DMS53 treated with DMSO at 0.1 percent for 48 hours (cell line): ENCODE data around the gene ZBTB8A.
"Not testable (repeated sequence)": the region's sequence is repeated elsewhere in the genome, so short reads cannot be mapped to it uniquely, and the experiment has no call there.

Source experiments
- DNase-seq: peaks from one replicate; lab custom pipeline; 2025; ENCODE audit not compliant: unreplicated experiment; lab: John Stamatoyannopoulos, UW

ZBTB8A gene

DNA sequence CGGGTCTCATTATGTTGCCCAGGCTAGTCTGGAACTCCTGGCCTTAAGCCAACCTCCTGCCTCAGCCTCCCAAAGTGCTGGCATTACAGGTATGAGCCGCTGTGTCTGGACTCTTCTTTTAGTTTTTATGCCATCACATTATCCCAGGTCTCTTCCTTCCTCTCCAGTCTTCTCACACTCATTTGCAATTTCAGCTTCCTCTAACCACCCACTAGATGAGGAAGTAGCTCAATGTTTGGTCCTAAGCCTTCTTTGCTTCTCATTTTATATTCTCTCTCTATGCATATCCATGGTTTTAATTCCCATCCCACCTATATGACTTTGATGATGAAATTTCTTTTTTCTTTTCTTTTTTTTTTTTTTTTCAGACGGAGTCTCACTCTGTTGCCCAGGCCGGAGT, 3.1 kb upstream of the ZBTB8A start:
- no peak for DNase-seq

DNA sequence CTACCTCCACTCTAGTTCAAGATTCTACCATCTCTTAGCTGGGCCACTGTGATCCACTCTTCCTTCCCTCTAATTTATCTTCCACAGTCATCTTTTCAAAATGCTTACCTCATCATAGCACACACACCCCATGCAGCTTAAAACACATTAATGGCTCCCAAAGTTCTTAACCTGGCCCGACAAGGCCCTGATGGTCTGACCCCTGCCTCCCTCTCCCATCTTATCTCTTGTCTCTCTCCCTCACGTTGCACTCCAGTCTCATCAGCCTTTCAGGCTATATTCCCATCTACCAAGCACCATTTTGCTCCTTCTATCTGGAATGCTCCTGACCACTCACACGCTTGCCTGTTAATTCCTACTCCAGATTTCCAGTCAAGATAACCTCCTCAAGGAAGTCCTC, 2.5 kb upstream of the ZBTB8A start:
- DNase-seq = no peak

DNA sequence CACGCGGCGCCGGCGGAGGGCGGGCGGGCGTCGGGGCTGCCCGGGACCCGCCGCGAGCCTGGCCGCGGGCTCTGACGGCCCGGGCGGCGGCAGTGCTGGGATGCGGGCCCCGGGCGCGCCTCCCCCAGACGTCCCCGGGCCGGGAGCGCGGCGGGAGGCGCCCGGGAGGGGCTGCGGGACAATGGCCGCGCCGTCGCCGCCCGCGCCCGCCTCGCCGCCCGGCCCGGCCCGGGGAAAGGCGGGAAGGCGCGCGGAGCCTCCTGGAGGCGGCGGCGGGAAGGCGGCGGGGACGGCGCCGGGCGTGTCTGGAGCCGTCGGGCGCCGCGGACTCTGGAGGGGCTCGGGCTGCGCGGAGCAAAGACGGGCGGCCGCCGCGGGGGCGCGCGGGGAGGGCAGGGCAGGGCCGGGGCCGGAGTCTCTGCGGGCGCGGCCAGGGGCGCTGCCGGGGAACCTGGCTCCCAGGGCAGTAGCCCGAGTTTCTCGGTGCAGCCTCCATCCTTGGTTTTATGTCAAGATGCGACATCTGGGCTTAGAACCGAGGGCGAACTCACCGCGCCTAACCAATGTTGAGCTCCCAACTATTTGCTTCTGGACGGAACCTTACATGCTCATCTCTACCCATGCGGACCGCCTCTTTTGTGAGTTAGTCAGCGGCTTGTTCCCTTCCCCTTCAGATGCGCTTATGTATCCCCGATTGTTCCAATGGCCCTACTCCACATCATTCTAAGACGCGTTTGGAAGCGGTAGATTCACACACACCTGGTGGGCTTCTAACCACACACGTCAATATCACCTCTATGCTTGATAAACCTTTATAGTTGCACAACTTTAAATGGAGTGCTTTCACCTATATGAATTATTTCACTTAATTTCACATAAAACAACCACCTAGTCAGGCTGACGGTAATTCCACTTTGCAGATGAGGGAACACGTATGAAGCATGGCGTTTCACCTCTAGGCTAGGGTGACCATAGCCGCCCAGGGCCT, 651 bp downstream of the ZBTB8A start:
- DNase-seq = peak; percentile 14

DNA sequence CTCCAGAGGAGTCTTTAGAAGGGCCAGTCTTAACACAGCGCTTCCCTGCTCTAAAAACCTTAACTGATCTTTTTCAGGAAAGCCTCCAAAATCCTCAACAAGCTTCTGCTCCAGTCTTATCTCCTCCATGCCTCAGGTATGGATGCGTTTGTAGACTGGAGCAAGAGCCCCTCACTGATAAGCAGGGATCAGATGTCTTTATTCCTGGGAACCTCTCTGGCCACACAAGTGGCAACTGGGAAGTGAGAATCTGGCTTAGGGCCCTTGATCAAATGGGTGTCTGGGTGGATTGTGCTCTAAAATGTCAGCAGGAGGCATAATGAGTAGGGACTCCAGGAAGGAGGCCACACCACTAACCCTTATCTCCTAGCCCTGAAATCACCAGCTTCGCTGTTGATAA, 1.4 kb downstream of the ZBTB8A start:
- peak; percentile 16 for DNase-seq

DNA sequence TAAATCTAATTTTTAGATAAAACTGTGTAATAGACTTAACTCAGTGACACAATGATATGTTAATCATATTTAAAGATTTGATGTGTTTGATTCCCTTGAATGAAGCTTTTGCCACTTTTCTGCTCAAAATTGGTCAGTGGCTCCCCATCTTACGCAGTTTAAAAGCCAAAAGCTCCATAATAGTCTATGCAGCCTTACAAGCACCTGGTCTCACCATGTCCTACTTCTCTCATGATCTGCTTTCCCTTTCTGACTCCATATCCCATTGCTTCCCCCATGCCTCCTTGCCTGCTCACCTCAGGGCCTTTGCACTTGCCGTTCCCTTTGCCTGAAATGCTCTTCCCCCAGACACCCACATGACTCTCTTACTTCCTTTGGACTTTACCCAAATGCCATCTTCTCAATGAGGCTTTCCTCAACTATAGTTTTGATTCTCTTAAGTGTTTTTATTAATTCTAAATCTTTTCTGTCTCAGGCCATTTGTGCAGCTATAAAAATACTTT, 1.9 kb downstream of the ZBTB8A start:
- DNase-seq = no peak

DNA sequence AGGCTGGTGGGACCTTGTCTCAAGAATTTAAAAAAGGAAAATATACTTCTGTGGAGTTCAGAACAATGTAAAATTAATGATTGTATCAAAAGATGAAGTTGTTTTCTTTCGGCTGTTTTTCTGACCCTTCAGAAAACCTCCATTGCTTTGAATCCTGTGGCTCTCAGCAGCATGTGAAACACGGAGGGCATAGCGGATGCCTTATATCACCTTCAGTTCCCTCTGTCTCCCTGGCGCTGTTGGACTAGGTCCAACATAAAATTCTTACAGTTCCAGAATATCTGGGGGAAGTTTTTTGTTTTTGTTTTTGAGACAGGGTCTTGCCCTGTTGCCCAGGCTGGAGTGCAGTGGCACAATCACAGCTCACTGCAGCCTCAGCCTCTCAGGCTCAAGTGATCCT, 7.4 kb downstream of the ZBTB8A start:
- no peak for DNase-seq

DNA sequence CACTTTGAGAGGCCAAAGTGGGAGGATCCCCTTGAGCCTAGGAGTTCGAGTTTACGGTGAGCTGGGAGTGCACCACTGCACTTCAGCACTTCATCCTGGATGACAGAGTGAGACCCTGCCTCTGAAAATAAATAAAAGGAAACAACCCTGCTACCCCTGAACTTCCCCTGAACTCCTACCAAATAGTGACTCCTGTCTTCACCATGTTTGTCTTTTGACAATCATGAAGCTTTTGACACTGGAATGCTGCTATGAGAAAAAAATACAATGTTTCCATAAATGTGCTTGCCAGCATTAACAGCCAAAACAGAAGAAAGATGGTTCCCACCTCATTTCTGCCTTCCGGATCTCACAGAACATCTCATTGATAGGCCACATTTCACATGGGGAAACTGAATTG, 10.4 kb downstream of the ZBTB8A start:
- no peak for DNase-seq

DNA sequence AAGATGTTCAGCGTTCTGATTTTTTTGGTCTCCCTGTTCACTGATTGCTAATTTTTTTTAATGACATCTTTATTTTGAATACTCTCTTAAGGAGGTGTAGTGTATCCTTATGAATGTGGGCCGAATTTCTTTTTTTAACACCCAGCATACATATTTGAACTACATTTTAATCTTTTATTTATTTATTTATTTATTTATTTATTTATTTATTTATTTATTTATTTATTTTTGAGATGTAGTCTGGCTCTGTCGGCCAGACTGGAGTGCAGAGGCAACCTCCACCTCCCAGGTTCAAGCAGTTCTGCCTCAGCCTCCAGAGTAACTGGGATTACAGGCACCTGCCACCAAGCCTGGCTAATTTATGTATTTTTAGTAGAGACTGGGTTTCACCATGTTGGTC, 15.1 kb downstream of the ZBTB8A start:
- DNase-seq = no peak

DNA sequence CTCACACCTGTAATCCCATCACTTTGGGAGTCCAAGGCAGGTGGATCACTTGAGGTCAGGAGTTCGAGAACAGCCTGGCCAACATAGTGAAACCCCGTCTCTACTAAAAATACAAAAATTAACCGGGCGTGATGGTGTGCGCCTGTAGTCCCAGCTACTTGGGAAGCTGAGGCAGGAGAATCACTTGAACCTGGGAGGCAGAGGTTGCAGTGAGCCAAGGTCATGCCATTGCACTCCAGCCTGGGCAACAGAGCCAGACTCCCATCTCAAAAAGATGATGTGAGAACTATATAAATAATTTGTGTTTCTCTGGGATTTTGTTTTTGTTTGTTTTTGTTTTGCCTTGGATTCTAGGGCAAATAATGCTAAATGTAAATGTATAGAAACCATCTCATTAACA, 17.8 kb downstream of the ZBTB8A start:
- DNase-seq = not testable (repeated sequence)

DNA sequence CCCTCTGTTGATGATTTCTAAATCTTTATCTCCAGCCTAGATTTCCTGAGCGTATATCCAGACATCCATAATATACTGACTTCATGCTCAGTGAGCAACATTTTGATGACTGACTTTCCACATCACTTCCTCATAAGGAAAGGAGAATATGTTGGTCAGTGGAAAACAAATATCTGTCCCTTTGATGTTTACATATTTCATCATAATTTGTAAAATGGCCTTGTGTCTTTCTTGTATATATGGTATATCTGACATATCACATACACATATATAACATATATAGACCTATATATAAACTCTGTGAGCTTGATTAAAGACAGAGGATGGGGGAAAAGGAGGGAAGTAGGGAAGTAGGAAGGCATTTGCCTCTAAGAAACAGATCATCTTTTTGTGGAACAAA, 18.6 kb downstream of the ZBTB8A start:
- no peak for DNase-seq

DNA sequence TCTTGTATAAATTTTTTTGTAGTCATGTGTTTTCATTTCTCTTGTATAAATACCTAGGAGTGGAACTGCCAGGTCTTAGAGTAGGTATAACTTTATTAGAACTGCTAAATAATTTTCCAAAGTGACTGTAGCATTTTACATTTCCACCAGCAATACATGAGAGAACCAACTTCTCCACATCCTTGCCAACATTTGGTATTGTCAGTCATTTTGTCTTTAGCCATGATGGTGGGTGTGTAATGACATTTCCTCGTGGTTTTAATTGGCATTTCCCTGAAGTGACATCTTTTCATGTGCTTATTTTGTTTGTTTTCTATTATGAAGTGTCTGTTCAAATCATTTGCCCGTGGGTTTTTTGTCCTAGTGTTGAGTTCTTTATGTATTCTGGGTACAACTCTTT, 29.7 kb downstream of the ZBTB8A start:
- DNase-seq = no peak

DNA sequence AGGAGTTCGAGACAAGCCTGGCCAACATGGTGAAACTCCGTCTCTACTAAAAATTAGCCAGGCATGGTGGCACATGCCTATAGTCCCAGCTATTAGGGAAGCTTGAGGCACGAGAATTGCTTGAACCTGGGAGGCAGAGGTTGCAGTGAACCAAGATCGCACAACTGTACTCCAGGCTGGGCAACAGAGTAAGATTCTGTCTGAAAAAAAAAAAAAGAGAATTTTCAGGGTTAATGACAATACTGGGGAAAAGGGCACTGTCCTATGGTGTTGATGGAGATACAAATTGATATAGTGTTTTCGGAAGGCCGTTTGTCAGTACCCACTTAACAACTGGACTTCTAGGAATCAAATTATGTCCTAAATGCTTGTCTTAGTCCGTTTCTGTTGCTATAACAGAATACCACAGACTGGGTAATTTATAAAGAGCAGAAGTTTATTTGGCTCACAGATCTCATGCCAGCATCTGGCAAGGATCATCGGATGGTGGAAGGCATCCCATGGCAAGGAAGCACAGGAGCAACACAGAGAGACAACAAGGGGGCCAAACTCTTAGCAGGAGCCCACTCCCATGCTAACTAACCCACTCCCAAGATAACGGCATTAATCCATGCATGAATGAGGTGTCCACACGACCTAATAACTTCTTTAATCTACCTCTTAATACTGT, 41.3 kb downstream of the ZBTB8A start:
- no peak for DNase-seq

DNA sequence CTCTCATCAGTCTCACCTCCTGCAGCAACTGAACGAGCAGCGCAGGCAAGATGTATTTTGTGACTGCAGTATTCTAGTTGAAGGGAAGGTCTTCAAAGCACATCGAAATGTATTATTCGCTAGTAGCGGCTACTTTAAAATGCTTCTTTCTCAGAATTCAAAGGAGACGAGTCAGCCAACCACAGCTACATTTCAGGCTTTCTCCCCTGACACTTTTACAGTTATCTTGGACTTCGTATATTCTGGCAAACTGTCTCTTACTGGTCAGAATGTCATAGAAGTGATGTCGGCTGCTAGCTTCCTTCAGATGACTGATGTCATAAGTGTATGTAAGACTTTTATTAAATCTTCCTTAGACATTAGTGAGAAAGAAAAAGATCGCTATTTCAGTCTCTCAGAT, 53.7 kb downstream of the ZBTB8A start:
- no peak for DNase-seq

DNA sequence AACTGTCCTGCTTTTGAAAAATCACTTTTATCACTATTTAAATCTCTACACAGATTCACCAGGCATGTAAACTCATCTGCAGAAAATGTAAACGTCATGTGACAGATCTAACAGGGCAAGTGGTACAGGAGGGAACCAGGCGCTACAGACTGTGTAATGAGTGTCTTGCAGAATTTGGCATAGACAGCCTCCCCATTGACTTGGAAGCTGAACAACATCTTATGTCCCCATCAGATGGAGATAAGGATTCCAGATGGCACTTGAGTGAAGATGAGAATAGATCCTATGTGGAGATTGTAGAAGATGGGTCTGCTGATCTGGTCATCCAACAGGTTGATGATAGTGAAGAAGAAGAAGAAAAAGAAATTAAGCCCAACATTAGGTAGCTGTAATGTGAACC, 60.8 kb downstream of the ZBTB8A start:
- DNase-seq = no peak

DNA sequence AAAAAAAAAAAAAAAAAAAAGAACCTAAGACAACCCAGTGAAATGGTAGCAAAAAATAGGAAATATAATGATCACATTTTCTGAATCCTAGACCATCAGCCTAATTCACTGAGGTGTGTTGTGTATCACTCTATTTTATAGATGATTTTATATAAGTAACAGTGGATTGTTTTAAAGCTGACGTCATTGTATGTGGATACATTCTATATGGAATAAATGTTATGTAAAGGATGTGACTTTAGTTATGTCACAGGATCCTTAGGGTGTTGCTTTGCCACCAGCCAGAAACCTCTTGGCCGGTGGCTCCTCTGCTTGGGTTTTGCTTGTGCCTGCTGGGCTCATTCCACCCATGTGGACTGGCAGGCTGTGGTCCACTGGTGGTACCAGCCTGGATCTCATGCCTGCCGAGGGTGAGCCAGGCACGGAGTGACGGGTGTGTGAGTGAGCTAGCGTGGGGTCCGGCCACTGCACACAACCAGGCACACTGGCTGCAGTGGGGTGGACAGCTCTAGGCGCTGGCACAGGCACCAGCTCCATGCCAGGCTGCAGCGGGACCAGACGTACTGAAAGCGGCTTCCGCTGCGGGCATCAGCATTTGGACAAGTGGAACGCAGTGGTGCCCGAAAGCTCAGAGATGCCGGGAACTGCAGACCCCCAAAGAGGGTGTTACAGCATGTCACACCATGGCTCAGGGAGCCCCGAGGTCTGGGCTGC, 66.6 kb downstream of the ZBTB8A start:
- DNase-seq = no peak

DNA sequence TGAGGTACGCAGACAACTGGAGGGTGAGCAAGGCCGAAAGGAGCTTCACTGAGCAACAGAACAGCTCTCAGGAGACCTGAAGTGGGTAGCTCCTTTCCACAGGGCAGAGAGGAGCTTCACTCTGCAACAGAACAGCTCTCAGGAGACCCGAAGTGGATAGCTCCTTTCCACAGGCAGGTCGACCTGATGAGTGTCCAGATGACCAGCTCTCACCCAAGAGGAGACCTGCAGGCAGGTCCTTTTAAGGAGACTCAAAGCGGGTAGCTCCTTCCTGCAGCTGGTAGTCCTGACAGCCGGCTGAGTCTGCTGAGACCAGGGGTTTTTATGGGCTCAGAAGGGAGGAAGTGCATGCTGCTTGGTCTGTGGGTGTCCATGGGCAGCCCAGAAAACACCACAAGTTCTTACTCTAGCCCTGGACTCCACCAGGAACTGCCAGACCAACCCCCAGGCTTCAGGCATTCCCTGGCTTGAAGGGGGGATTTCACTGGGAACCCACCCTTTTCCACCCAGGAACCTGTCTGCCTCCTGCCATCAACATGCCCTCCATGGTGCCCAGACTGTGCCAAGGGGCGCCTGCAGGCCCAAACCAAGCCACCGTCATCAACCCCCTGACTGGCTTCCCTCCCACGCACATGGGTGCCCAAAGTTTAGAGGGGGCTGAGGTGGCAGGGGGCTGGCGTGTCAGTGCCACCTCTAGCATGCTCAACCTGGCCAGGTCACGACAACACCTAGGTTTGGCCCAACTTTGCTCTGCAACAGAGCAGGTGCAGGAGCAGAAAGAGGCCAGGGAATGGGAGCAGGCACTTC, 67.5 kb downstream of the ZBTB8A start:
- DNase-seq = no peak

DNA sequence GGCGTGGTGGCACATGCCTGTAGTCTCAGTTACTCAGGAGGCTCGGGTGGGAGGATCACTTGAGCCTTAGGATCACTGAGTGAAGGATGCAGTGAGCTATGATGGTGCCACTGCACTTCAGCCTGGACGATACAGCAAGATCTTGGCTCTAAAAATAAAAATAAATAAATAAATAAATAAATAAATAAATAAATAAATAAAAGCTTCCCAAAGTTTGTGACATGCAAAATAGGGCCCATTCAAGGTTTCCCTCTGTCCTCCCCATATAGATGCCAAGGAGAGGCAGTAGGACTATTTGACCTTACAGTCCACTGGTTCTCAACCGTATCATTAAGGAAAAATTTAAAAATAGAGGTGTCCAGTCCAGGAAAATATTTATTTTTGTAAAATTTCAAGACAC, 70.0 kb downstream of the ZBTB8A start:
- no peak for DNase-seq

DNA sequence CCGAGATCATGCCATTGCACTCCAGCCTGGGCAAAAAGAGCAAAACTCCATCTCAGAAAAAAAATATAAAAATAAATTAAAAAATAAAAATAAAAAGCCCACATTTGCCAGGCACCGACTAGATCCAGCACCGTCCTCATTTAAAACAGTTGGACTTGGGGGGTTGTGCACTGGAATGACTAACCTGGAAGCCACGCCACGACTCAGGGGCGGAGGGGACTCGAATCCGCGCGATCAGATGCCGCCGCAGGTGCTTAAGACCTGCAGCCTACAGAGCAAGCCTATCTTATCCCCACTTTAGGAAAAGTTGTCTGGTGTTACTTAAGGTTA, 72.6 kb downstream of the ZBTB8A start:
- no peak for DNase-seq

DNA sequence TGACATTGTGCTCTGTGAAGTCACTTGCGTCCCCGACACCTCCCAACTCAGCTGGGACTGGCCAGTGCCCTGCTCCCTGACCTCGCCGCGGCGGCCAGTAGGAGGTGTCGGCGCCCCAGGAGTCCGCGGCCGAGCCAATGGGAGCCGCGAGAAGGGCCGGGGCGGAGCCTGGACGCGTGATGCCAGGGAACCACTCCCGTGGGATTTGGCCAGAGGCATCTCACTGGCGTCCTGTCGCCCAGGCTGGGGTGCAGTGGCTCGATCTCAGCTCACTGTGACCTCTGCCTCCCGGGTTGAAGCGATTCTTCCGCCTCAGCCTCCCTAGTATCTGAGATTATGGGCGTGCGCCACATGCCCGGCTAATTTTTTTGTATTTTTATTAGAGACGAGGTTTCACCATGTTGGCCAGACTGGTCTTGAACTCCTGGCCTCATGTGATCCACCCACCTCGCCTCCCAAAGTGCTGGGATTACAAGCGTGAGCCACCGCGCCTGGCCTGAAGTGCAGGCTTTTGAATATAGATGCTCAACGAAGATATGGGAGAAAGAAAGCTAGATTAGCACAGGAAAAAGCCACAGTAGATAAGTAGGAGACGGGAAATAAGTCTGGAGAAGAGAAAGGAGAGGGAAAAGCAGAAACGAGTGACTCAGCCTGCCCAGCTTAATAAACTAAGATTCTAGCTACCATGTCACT, 73.1 kb downstream of the ZBTB8A start:
- DNase-seq = peak; percentile 88

DNA sequence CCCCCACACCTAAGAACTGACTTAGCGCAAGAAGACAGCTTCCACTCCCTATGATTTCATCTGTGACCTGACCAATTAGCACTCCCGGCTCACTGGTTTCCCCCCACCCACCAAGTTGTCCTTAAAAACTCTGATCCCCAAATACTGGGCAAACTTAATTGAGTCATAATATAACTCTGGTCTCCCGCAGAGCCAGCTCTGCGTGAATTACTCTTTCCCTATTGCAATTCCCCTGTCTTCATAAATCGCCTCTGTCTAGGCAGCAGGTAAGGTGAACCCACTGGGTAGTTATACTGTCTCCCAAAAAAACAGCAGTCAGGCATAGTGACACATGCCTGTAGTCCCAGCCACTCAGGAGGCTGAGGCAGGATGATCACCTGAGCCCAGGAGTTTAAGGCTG, 74.2 kb downstream of the ZBTB8A start:
- DNase-seq = no peak
